ENCODE measurements around the gene YWHAB.

DNA sequence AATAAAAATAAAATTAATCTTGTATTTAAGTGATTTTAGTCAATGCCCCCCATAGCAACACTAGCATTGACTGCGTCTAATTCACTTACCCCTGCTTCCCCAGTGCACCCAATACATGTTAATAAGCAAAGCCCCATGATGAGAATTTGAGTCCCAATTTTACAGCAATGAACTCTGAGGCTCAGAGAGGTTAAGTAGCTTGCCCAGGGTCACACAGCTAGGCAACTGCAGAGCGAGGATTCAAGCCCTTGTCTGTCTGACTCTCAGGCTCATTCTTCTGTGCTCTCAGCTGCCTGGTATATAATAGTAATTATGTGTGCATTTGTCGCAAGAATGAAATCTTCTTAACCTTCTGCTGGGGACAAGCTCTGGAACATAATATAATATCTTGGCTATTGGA, 32.8 kb downstream of the YWHAB start:
- TF ChIP-seq, protein P1, sequence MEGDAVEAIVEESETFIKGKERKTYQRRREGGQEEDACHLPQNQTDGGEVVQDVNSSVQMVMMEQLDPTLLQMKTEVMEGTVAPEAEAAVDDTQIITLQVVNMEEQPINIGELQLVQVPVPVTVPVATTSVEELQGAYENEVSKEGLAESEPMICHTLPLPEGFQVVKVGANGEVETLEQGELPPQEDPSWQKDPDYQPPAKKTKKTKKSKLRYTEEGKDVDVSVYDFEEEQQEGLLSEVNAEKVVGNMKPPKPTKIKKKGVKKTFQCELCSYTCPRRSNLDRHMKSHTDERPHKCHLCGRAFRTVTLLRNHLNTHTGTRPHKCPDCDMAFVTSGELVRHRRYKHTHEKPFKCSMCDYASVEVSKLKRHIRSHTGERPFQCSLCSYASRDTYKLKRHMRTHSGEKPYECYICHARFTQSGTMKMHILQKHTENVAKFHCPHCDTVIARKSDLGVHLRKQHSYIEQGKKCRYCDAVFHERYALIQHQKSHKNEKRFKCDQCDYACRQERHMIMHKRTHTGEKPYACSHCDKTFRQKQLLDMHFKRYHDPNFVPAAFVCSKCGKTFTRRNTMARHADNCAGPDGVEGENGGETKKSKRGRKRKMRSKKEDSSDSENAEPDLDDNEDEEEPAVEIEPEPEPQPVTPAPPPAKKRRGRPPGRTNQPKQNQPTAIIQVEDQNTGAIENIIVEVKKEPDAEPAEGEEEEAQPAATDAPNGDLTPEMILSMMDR (IDR thresholded peaks at IDR 0.05), result no peak
- no peak for TF ChIP-seq TEAD1 (CRISPR knock-in tag; IDR thresholded peaks at IDR 0.05)
- TF ChIP-seq MXD4 (CRISPR knock-in tag; IDR thresholded peaks at IDR 0.05; ENCODE audit: borderline replicate concordance), result no peak
- no peak for TF ChIP-seq GTF2I (CRISPR knock-in tag; conservative IDR thresholded peaks at IDR 0.05)
- no peak for TF ChIP-seq CREM (CRISPR knock-in tag; IDR thresholded peaks at IDR 0.05)
- TF ChIP-seq, protein P2, sequence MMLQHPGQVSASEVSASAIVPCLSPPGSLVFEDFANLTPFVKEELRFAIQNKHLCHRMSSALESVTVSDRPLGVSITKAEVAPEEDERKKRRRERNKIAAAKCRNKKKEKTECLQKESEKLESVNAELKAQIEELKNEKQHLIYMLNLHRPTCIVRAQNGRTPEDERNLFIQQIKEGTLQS (CRISPR knock-in tag; conservative IDR thresholded peaks at IDR 0.05), result no peak

Measured in WTC11 (cell line).